Nephron (organoid): ENCODE measurements around the gene TRPM8.

Experiments used
- H3K27ac Mint-ChIP-seq, 3 experiments: 2 replicates each; pipeline ENCODE4 v1.8.0; 2020; ENCODE audit warnings: mixed read lengths in 3 of 3, mild to moderate bottlenecking in 2 of 3, moderate library complexity in 1 of 3
- H3K27me3 Mint-ChIP-seq: 2 replicates; pipeline ENCODE4 v1.8.0; 2021; ENCODE audit warnings: low read depth, mild to moderate bottlenecking, moderate library complexity, mixed read lengths
- H3K36me3 Mint-ChIP-seq: 2 replicates; pipeline ENCODE4 v1.8.0; 2020; ENCODE audit warnings: low read depth, mixed read lengths
- H3K4me1 Mint-ChIP-seq: 2 replicates; pipeline ENCODE4 v1.8.0; 2020; ENCODE audit warnings: mixed read lengths
- H3K4me3 Mint-ChIP-seq, 3 experiments: 2 replicates each; pipeline ENCODE4 v1.8.0; 2020; ENCODE audit warnings: mild to moderate bottlenecking in 3 of 3, mixed read lengths in 3 of 3, moderate library complexity in 2 of 3
- H3K9me3 Mint-ChIP-seq: 2 replicates; pipeline ENCODE4 v1.8.0; 2020; ENCODE audit warnings: mixed read lengths
- CTCF ChIP-seq, 3 experiments: fragments of 200-600 bp; sonication (generic); IDR thresholded peaks; one replicate each; pipeline ENCODE4 v1.5.0; 2021; ENCODE audit warnings: antibody characterized with exemption in 3 of 3; ENCODE audit not compliant: unreplicated experiment in 3 of 3

Gene TRPM8

GRCh38 chr2:234014427-234014826, 97.3 kb downstream of the TRPM8 start:
- no peaks in the 10 kb centered on the region for H3K36me3 Mint-ChIP-seq
- no peaks in the 10 kb centered on the region for H3K27me3 Mint-ChIP-seq
- H3K4me3 Mint-ChIP-seq = no peak overlapping the region
- no peak overlapping the region for H3K27ac Mint-ChIP-seq
- no peaks in the 10 kb centered on the region for H3K4me1 Mint-ChIP-seq
- no peaks in the 10 kb centered on the region for H3K9me3 Mint-ChIP-seq
- no peak for TF ChIP-seq CTCF (IDR thresholded peaks at IDR 0.05; ENCODE audit: unreplicated experiment in 3 of 3)

GRCh38 chr2:234015861-234016260, 98.7 kb downstream of the TRPM8 start:
- H3K9me3 Mint-ChIP-seq = no peaks in the 10 kb centered on the region
- H3K27me3 Mint-ChIP-seq = no peaks in the 10 kb centered on the region
- no peaks in the 10 kb centered on the region for H3K36me3 Mint-ChIP-seq
- H3K4me1 Mint-ChIP-seq = no peaks in the 10 kb centered on the region
- H3K4me3 Mint-ChIP-seq = no peak overlapping the region
- no peak for TF ChIP-seq CTCF (IDR thresholded peaks at IDR 0.05; ENCODE audit: unreplicated experiment in 3 of 3)
- no peak overlapping the region for H3K27ac Mint-ChIP-seq

GRCh38 chr2:234019896-234020295, 102.7 kb downstream of the TRPM8 start:
- no peak overlapping the region for H3K4me3 Mint-ChIP-seq
- no peaks in the 10 kb centered on the region for H3K27me3 Mint-ChIP-seq
- H3K36me3 Mint-ChIP-seq = no peaks in the 10 kb centered on the region
- no peak for TF ChIP-seq CTCF (IDR thresholded peaks at IDR 0.05; ENCODE audit: unreplicated experiment in 3 of 3)
- H3K9me3 Mint-ChIP-seq = peaks cover 12% of the 10 kb centered on the region
- H3K27ac Mint-ChIP-seq = no peak overlapping the region
- H3K4me1 Mint-ChIP-seq = no peaks in the 10 kb centered on the region

- Mint-ChIP-seq H3K27ac (no peak overlapping the region), H3K4me3 (no peak overlapping the region), H3K9me3 (peaks cover 12% of the 10 kb centered on the region), H3K27me3 (no peaks in the 10 kb centered on the region), H3K4me1 (peaks cover 2% of the 10 kb centered on the region), H3K36me3 (no peaks in the 10 kb centered on the region)
- no peak for TF ChIP-seq CTCF (IDR thresholded peaks at IDR 0.05; ENCODE audit: unreplicated experiment in 3 of 3)
These were observed 103.2 kb downstream of the TRPM8 start for GRCh38 chr2:234020332-234020731.

GRCh38 chr2:234022424-234022823, 105.3 kb downstream of the TRPM8 start:
- TF ChIP-seq CTCF (IDR thresholded peaks at IDR 0.05; ENCODE audit: unreplicated experiment in 3 of 3) = no peak
- Mint-ChIP-seq H3K9me3 (peaks cover 12% of the 10 kb centered on the region), H3K27ac (no peak overlapping the region), H3K36me3 (no peaks in the 10 kb centered on the region), H3K4me3 (no peak overlapping the region), H3K27me3 (no peaks in the 10 kb centered on the region), H3K4me1 (peaks cover 20% of the 10 kb centered on the region)

GRCh38 chr2:234024304-234024703, 107.1 kb downstream of the TRPM8 start:
- Mint-ChIP-seq H3K36me3 (no peaks in the 10 kb centered on the region), H3K4me3 (no peak overlapping the region), H3K27ac (no peak overlapping the region), H3K9me3 (peaks cover 15% of the 10 kb centered on the region), H3K4me1 (peaks cover 25% of the 10 kb centered on the region), H3K27me3 (no peaks in the 10 kb centered on the region)
- no peak for TF ChIP-seq CTCF (IDR thresholded peaks at IDR 0.05; ENCODE audit: unreplicated experiment in 3 of 3)
